Esophagus muscularis mucosa (tissue), 4 donors: ENCODE data around the gene B3GLCT. TPM values are rescaled to one million over a fixed set of nuclear protein-coding genes. Genes with fewer than 3 reads are reported as not detected.
A peak's percentile ranks its signal among the peaks of the same experiment; 100 is the strongest.

Source experiments
- DNase-seq: peaks from one replicate; pipeline ENCODE4 v3.0.0-alpha.2; 2017; ENCODE audit errors: extremely low spot score
- H3K27ac ChIP-seq, 4 donors: fragments of 200-600 bp; sonication (generic); replicated peaks in 1 of 4; 1 replicate in 3 of 4; 2 replicates in 1 of 4; pipeline ENCODE4 v1.5.1; 2016 to 2019; ENCODE audit warnings: mild to moderate bottlenecking in 1 of 4
- H3K27me3 ChIP-seq, 4 donors: fragments of 200-600 bp; sonication (generic); one replicate each; pipeline versions ENCODE4 v1.5.1 to v1.6.0; 2016 to 2019
- H3K36me3 ChIP-seq, 4 donors: fragments of 200-600 bp; sonication (generic); one replicate each; pipeline ENCODE4 v1.5.1; 2016 to 2019
- H3K4me1 ChIP-seq, 4 donors: fragments of 200-600 bp; sonication (generic); one replicate each; pipeline ENCODE4 v1.5.1; 2016 to 2019
- H3K4me3 ChIP-seq, 4 donors: fragments of 200-600 bp; sonication (generic); 1 replicate in 2 of 4; 2 replicates in 2 of 4; pipeline ENCODE4 v1.5.1; 2016 to 2019; ENCODE audit warnings: mild to moderate bottlenecking in 4 of 4, moderate library complexity in 1 of 4
- H3K9me3 ChIP-seq, 4 donors: fragments of 200-600 bp; sonication (generic); 1 replicate in 3 of 4; 2 replicates in 1 of 4; pipeline ENCODE4 v1.5.1; 2016 to 2019
- EP300 ChIP-seq: sonication (generic); formaldehyde crosslinking; IDR thresholded peaks from one replicate; pipeline ENCODE4 v1.6.1; 2017; ENCODE audit warnings: antibody characterized with exemption
- POLR2A ChIP-seq: fragments of 450-650 bp; IDR thresholded peaks from one replicate; pipeline ENCODE4 v1.6.1; 2017; ENCODE audit warnings: antibody characterized with exemption, moderate library complexity, mild to moderate bottlenecking, low read depth
- POLR2AphosphoS5 ChIP-seq, 2 donors: sonication (generic); formaldehyde crosslinking; IDR thresholded peaks; one replicate each; pipeline ENCODE4 v1.6.1; 2017; ENCODE audit warnings: antibody characterized with exemption in 2 of 2
- WGBS: methylation state at CpG from one replicate; pipeline ENCODE4 v1.1.5; 2018; 5-methylcytosine and 5-hydroxymethylcytosine counted together
- intact Hi-C: fragments of 100-400 bp; cut with DNase I; formaldehyde crosslinking; loops from one replicate; pipeline ENCODE4 v1.15.1; 2023
- total RNA-seq, 4 donors: library from RNA; depleted of rRNA; stranded (reverse); fragments of >200 nt; gene quantifications; one replicate each; pipeline versions ENCODE4 v1.1.0 to v1.2.1, GENCODE V29; 2016
- TF ChIP-seq, protein P1 (sequence below), 3 experiments: fragments of 200-600 bp in 2 of 3; fragments of 450-650 bp in 1 of 3; sonication (generic) in 2 of 3; IDR thresholded peaks; one replicate each; pipeline ENCODE4 v1.5.1; 2017 to 2019; ENCODE audit warnings: antibody characterized with exemption in 3 of 3, mild to moderate bottlenecking in 2 of 3, moderate library complexity in 1 of 3

The B3GLCT gene
- total RNA-seq, 4 donors from 2014 or later, result 5.2 to 8.8 (median 5.6) TPM

- peak; percentile 29 for DNase-seq
- TF ChIP-seq POLR2A (no peak), EP300 (no peak), POLR2AphosphoS5 (IDR thresholded peaks at IDR 0.05) (no peak)
- TF ChIP-seq, protein P1, sequence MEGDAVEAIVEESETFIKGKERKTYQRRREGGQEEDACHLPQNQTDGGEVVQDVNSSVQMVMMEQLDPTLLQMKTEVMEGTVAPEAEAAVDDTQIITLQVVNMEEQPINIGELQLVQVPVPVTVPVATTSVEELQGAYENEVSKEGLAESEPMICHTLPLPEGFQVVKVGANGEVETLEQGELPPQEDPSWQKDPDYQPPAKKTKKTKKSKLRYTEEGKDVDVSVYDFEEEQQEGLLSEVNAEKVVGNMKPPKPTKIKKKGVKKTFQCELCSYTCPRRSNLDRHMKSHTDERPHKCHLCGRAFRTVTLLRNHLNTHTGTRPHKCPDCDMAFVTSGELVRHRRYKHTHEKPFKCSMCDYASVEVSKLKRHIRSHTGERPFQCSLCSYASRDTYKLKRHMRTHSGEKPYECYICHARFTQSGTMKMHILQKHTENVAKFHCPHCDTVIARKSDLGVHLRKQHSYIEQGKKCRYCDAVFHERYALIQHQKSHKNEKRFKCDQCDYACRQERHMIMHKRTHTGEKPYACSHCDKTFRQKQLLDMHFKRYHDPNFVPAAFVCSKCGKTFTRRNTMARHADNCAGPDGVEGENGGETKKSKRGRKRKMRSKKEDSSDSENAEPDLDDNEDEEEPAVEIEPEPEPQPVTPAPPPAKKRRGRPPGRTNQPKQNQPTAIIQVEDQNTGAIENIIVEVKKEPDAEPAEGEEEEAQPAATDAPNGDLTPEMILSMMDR (IDR thresholded peaks at IDR 0.05), result no peak
- 82% methylated on average over 5 of the region's 5 CpGs for WGBS
- Histone ChIP-seq H3K9me3 (no peaks in the 10 kb centered on the region), H3K27ac (no peak overlapping the region), H3K4me1 (peaks cover 0 to 5% (median 0%) of the 10 kb centered on the region in 4 donors), H3K4me3 (no peak overlapping the region), H3K27me3 (no peaks in the 10 kb centered on the region), H3K36me3 (no peaks in the 10 kb centered on the region)
- intact Hi-C loops, result no loop called here
Measured at GRCh38 chr13:31179754-31180153, 20.0 kb upstream of the B3GLCT start.

DNA sequence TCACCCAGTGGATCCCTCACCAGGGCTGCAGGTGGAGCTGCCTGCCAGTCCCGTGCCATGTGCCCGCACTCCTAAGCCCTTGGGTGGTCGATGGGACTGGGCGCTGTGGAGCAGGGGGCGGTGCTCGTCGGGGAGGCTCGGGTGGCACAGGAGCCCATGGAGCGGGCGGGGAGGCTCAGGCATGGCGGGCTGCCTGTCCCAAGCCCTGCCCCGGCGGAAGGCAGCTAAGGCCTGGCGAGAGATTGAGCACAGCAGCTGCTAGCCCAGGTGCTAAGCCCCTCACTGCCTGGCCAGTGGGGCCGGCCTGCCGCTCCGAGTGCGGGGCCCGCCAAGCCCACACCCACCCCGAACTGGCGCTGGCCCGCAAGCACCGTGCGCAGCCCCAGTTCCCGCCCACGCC, 16.8 kb upstream of the B3GLCT start:
- WGBS, result no CpG with 5 or more reads among the region's 26 CpGs
- no peak overlapping the region for H3K4me3 ChIP-seq
- no peak for DNase-seq
- TF ChIP-seq POLR2AphosphoS5 (IDR thresholded peaks at IDR 0.05) (no peak), POLR2A (no peak), EP300 (no peak)
- TF ChIP-seq, protein P1 (IDR thresholded peaks at IDR 0.05), result no peak
- H3K27ac ChIP-seq, result no peak overlapping the region
- H3K36me3 ChIP-seq, result no peaks in the 10 kb centered on the region
- H3K27me3 ChIP-seq, result no peaks in the 10 kb centered on the region
- H3K4me1 ChIP-seq, result no peaks in the 10 kb centered on the region
- H3K9me3 ChIP-seq, result no peaks in the 10 kb centered on the region
- intact Hi-C loops, result no loop called here

- 79% methylated on average over 5 of the region's 6 CpGs for WGBS
- no peak overlapping the region for H3K4me3 ChIP-seq
- TF ChIP-seq POLR2AphosphoS5 (IDR thresholded peaks at IDR 0.05) (no peak), EP300 (no peak), POLR2A (no peak)
- TF ChIP-seq, protein P1 (IDR thresholded peaks at IDR 0.05), result no peak
- no peaks in the 10 kb centered on the region for H3K36me3 ChIP-seq
- H3K27me3 ChIP-seq, result no peaks in the 10 kb centered on the region
- H3K27ac ChIP-seq, result no peak overlapping the region
- no peak for DNase-seq
- no peaks in the 10 kb centered on the region for H3K4me1 ChIP-seq
- no peaks in the 10 kb centered on the region for H3K9me3 ChIP-seq
- intact Hi-C loops, result no loop called here
Measured at GRCh38 chr13:31184451-31184850, 15.3 kb upstream of the B3GLCT start.

DNA sequence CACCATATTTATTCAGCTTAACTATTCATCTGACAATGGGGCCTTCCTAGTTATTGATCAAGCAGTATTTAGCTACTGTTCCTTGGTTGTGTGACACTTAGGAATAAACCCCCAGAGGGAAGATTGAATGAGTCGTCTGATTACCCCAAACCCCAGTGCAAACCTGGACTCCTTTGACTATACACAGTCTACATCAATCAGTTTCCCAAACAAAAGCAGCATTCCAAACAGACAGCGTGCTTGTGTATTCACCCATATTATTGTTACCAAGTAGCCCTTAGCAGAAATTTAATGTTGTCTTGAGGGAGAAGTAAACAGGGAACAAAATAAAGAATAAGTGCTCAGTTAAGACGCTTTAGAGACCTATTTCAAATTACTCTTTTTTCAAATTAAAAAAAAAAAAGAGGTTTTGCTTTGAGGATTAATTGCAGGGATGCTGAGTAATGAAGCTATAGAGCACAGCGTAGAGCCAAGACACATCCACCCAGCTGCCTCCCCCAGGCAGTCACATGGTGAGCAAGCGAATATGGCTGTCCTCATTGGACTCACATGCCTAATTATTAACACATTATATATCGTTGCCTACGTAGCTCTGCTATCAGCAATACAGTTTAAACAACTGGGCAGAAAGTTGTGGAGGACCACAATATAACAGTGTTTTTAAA, 14.7 kb upstream of the B3GLCT start:
- intact Hi-C loops, result no loop called here
- Histone ChIP-seq H3K4me1 (no peaks in the 10 kb centered on the region), H3K27ac (no peak overlapping the region), H3K27me3 (no peaks in the 10 kb centered on the region), H3K9me3 (no peaks in the 10 kb centered on the region), H3K4me3 (no peak overlapping the region), H3K36me3 (no peaks in the 10 kb centered on the region)
- WGBS, result 61% methylated on average over 7 of the region's 7 CpGs
- TF ChIP-seq POLR2A, result no peak
- TF ChIP-seq EP300, result no peak
- no peak for TF ChIP-seq POLR2AphosphoS5 (IDR thresholded peaks at IDR 0.05)
- TF ChIP-seq, protein P1 (IDR thresholded peaks at IDR 0.05), result no peak
- no peak for DNase-seq

GRCh38 chr13:31191748-31192147, 8.0 kb upstream of the B3GLCT start:
- 79% methylated on average over 4 of the region's 4 CpGs for WGBS
- intact Hi-C loops, result loop anchor here (10.0 kb wide), 1 partner anchor 233 kb away; no protein-coding TSS in a partner anchor

More at GRCh38 chr13:31191748-31192147, 8.0 kb upstream of the B3GLCT start:
- Histone ChIP-seq H3K4me1 (no peaks in the 10 kb centered on the region), H3K27ac (no peak overlapping the region), H3K36me3 (no peaks in the 10 kb centered on the region), H3K4me3 (no peak overlapping the region), H3K9me3 (no peaks in the 10 kb centered on the region), H3K27me3 (no peaks in the 10 kb centered on the region)
- DNase-seq, result no peak
- TF ChIP-seq POLR2A (no peak), POLR2AphosphoS5 (IDR thresholded peaks at IDR 0.05) (no peak), EP300 (no peak)
- TF ChIP-seq, protein P1 (IDR thresholded peaks at IDR 0.05), result no peak
